Upper lobe of left lung (tissue), 4 donors: ENCODE measurements around the gene GJE1.

ENCODE experiments used
- EP300 ChIP-seq, 4 donors: sonication (generic); formaldehyde crosslinking; IDR thresholded peaks; one replicate each; pipeline ENCODE4 v1.5.1; 2017; ENCODE audit warnings: antibody characterized with exemption in 4 of 4, control low read depth in 2 of 4
- POLR2A ChIP-seq, 4 donors: fragments of 450-650 bp; IDR thresholded peaks; one replicate each; pipeline ENCODE4 v1.5.1; 2016 to 2017; ENCODE audit warnings: antibody characterized with exemption in 4 of 4, mild to moderate bottlenecking in 2 of 4
- POLR2AphosphoS5 ChIP-seq, 2 donors: sonication (generic); formaldehyde crosslinking; IDR thresholded peaks; one replicate each; pipeline ENCODE4 v1.5.1; 2017; ENCODE audit warnings: antibody characterized with exemption in 2 of 2
- TF ChIP-seq, protein P1 (sequence below), 6 experiments: fragments of 450-650 bp in 4 of 6; fragments of 200-600 bp in 2 of 6; sonication (generic) in 2 of 6; IDR thresholded peaks; one replicate each; pipeline ENCODE4 v1.5.1; 2016 to 2019; ENCODE audit warnings: antibody characterized with exemption in 6 of 6

DNA sequence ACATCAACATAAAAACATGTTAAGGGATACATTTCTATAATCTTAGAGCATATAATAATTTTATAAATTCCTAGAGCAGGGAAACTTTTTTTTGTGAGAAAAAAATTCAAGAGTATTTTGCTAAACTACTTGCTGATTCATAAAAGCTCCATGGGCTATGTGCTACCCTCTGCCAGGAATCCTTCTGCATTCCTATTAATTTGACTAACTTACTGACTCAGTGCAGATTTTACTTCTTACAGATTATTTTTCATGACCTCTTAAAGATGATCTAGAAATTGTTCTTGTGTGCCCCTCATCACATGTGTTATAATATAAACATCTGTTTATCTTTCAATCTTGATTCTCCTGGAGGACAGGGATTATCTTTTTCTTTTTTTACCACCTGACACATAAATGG lies 20.0 kb downstream of the GJE1 start:
- TF ChIP-seq, protein P1, sequence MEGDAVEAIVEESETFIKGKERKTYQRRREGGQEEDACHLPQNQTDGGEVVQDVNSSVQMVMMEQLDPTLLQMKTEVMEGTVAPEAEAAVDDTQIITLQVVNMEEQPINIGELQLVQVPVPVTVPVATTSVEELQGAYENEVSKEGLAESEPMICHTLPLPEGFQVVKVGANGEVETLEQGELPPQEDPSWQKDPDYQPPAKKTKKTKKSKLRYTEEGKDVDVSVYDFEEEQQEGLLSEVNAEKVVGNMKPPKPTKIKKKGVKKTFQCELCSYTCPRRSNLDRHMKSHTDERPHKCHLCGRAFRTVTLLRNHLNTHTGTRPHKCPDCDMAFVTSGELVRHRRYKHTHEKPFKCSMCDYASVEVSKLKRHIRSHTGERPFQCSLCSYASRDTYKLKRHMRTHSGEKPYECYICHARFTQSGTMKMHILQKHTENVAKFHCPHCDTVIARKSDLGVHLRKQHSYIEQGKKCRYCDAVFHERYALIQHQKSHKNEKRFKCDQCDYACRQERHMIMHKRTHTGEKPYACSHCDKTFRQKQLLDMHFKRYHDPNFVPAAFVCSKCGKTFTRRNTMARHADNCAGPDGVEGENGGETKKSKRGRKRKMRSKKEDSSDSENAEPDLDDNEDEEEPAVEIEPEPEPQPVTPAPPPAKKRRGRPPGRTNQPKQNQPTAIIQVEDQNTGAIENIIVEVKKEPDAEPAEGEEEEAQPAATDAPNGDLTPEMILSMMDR (IDR thresholded peaks at IDR 0.05): no peak
- no peak for TF ChIP-seq POLR2A (IDR thresholded peaks at IDR 0.05)
- no peak for TF ChIP-seq POLR2AphosphoS5 (IDR thresholded peaks at IDR 0.05)
- no peak for TF ChIP-seq EP300 (IDR thresholded peaks at IDR 0.05)
